ENCODE results near the gene CAPZB.

DNA sequence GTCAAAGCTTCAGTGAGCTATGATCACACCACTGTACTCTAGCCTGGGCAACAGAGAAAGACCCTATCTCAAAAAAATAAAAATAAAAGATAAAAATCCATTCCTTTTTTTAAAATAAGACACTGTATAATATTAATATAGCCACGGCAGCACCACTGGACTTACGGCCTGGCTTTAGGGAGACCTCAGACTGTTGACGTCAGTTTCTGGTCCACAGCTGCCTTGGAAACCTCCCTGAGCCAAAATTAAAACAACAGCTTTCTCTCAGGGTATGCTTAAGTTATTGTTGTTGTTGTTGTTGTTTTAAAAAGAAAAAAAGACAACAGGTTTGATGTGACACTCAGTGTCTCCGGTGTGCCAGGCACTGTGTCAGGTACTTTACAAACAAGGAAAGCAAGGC, 42.0 kb downstream of the CAPZB start:
- no peak for TF ChIP-seq EZH2 (optimal IDR thresholded peaks at IDR 0.05; ENCODE audit: low read depth, low read length)
- TF ChIP-seq, protein P1, sequence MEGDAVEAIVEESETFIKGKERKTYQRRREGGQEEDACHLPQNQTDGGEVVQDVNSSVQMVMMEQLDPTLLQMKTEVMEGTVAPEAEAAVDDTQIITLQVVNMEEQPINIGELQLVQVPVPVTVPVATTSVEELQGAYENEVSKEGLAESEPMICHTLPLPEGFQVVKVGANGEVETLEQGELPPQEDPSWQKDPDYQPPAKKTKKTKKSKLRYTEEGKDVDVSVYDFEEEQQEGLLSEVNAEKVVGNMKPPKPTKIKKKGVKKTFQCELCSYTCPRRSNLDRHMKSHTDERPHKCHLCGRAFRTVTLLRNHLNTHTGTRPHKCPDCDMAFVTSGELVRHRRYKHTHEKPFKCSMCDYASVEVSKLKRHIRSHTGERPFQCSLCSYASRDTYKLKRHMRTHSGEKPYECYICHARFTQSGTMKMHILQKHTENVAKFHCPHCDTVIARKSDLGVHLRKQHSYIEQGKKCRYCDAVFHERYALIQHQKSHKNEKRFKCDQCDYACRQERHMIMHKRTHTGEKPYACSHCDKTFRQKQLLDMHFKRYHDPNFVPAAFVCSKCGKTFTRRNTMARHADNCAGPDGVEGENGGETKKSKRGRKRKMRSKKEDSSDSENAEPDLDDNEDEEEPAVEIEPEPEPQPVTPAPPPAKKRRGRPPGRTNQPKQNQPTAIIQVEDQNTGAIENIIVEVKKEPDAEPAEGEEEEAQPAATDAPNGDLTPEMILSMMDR (IDR thresholded peaks at IDR 0.05; ENCODE audit: low read length) = no peak
- no peak for TF ChIP-seq EZH2phosphoT487 (IDR thresholded peaks at IDR 0.05; ENCODE audit: low read length)
